Measurements from ENCODE around the gene EFHC1.

Gene EFHC1

DNA sequence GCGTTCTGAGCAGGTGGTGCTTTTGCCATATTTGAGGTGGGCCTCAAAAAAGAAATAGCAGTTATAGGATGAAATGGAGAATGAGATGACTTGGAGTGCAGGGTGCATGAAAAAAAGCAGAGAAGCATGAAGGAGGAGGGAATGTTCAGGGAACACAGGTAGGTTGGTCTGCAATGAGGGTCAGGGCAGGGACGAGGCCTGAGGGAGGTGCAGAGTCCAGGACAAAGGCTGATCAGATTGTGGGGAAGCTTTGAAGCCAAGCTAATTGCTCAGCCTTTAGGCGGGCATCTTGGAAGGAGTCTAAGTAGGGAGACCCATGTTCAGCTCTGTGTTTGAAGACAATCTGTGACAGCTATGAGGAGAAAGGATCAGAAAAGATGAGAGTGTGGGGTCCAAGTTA, 144.7 kb downstream of the EFHC1 start:
- no peak for ATAC-seq
- TF ChIP-seq ZNF70 (CRISPR knock-in tag; IDR thresholded peaks at IDR 0.05), result no peak
- TF ChIP-seq ZFP3 (CRISPR knock-in tag; IDR thresholded peaks at IDR 0.05), result no peak
- TF ChIP-seq, protein P1, sequence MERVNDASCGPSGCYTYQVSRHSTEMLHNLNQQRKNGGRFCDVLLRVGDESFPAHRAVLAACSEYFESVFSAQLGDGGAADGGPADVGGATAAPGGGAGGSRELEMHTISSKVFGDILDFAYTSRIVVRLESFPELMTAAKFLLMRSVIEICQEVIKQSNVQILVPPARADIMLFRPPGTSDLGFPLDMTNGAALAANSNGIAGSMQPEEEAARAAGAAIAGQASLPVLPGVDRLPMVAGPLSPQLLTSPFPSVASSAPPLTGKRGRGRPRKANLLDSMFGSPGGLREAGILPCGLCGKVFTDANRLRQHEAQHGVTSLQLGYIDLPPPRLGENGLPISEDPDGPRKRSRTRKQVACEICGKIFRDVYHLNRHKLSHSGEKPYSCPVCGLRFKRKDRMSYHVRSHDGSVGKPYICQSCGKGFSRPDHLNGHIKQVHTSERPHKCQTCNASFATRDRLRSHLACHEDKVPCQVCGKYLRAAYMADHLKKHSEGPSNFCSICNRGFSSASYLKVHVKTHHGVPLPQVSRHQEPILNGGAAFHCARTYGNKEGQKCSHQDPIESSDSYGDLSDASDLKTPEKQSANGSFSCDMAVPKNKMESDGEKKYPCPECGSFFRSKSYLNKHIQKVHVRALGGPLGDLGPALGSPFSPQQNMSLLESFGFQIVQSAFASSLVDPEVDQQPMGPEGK (CRISPR knock-in tag; IDR thresholded peaks at IDR 0.05; ENCODE audit: borderline replicate concordance), result no peak
- TF ChIP-seq CREB5 (CRISPR knock-in tag; IDR thresholded peaks at IDR 0.05; ENCODE audit: low read depth), result no peak
- no peak for TF ChIP-seq TOX (CRISPR knock-in tag; IDR thresholded peaks at IDR 0.05; ENCODE audit: borderline replicate concordance)
- TF ChIP-seq PPARA (CRISPR knock-in tag; IDR thresholded peaks at IDR 0.05; ENCODE audit: borderline replicate concordance), result no peak
- TF ChIP-seq ZFP30 (CRISPR knock-in tag; IDR thresholded peaks at IDR 0.05), result no peak
- no peak for TF ChIP-seq CSDC2 (CRISPR knock-in tag; IDR thresholded peaks at IDR 0.05)
- TF ChIP-seq ESRRG (CRISPR knock-in tag; IDR thresholded peaks at IDR 0.05), result no peak
- TF ChIP-seq TSHZ2 (CRISPR knock-in tag; IDR thresholded peaks at IDR 0.05), result no peak
- no peak for TF ChIP-seq ZNF8 (CRISPR knock-in tag; IDR thresholded peaks at IDR 0.05)
- no peak for TF ChIP-seq TCF4 (CRISPR knock-in tag; IDR thresholded peaks at IDR 0.05; ENCODE audit: borderline replicate concordance)

GRCh38 chr6:52566201-52566600, 146.1 kb downstream of the EFHC1 start:
- TF ChIP-seq CREB5 (CRISPR knock-in tag; IDR thresholded peaks at IDR 0.05; ENCODE audit: low read depth) (no peak), ZFP30 (CRISPR knock-in tag; IDR thresholded peaks at IDR 0.05) (no peak), ARNTL (CRISPR knock-in tag; IDR thresholded peaks at IDR 0.05; ENCODE audit: borderline replicate concordance, low read depth) (no peak), ESRRG (CRISPR knock-in tag; IDR thresholded peaks at IDR 0.05) (no peak)
- no peak for ATAC-seq

- TF ChIP-seq, protein P1 (CRISPR knock-in tag; IDR thresholded peaks at IDR 0.05; ENCODE audit: borderline replicate concordance), result no peak
- no peak for TF ChIP-seq ISL1 (CRISPR knock-in tag; IDR thresholded peaks at IDR 0.05)
- no peak for TF ChIP-seq ARNTL (CRISPR knock-in tag; IDR thresholded peaks at IDR 0.05; ENCODE audit: borderline replicate concordance, low read depth)
- TF ChIP-seq ZNF8 (CRISPR knock-in tag; IDR thresholded peaks at IDR 0.05), result no peak
- no peak for TF ChIP-seq RARB (CRISPR knock-in tag; IDR thresholded peaks at IDR 0.05)
- TF ChIP-seq ZNF565 (CRISPR knock-in tag; conservative IDR thresholded peaks at IDR 0.05; ENCODE audit: low read depth), result no peak
- TF ChIP-seq, protein P2, sequence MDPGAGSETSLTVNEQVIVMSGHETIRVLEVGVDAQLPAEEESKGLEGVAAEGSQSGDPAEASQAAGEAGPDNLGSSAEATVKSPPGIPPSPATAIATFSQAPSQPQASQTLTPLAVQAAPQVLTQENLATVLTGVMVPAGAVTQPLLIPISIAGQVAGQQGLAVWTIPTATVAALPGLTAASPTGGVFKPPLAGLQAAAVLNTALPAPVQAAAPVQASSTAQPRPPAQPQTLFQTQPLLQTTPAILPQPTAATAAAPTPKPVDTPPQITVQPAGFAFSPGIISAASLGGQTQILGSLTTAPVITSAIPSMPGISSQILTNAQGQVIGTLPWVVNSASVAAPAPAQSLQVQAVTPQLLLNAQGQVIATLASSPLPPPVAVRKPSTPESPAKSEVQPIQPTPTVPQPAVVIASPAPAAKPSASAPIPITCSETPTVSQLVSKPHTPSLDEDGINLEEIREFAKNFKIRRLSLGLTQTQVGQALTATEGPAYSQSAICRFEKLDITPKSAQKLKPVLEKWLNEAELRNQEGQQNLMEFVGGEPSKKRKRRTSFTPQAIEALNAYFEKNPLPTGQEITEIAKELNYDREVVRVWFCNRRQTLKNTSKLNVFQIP (CRISPR knock-in tag; IDR thresholded peaks at IDR 0.05; ENCODE audit: borderline replicate concordance, low read depth), result no peak
- TF ChIP-seq CREB5 (CRISPR knock-in tag; IDR thresholded peaks at IDR 0.05; ENCODE audit: low read depth), result no peak
- no peak for TF ChIP-seq SNAI2 (CRISPR knock-in tag; IDR thresholded peaks at IDR 0.05)
- TF ChIP-seq TOX (CRISPR knock-in tag; IDR thresholded peaks at IDR 0.05; ENCODE audit: borderline replicate concordance), result no peak
- TF ChIP-seq ZC3H10 (CRISPR knock-in tag; IDR thresholded peaks at IDR 0.05), result no peak
- no peak for ATAC-seq
Observed at GRCh38 chr6:52566853-52567279, 146.7 kb downstream of the EFHC1 start.
